Cardiac muscle cell (in vitro differentiated cells and primary cell): Measurements from ENCODE around the gene NRF1. TPM values are rescaled to one million over a fixed set of nuclear protein-coding genes. Genes with fewer than 3 reads are reported as not detected.

Experiments
- DNase-seq, 2 donors: peaks; one replicate each; pipeline versions ENCODE4 v3.0.0 to v3.0.0-alpha.2; 2010 to 2017; ENCODE audit warnings: low read depth in 1 of 2, low spot score in 1 of 2
- H3K27ac ChIP-seq: fragments of 200-600 bp; sonication (generic); 2 replicates; pipeline ENCODE4 v1.5.1; 2016
- H3K27me3 ChIP-seq: fragments of 200-600 bp; sonication (generic); 2 replicates; pipeline ENCODE4 v1.6.0; 2016; ENCODE audit warnings: control low read depth
- H3K36me3 ChIP-seq: fragments of 200-600 bp; sonication (generic); 2 replicates; pipeline ENCODE4 v1.5.1; 2016; ENCODE audit warnings: control low read depth
- H3K4me1 ChIP-seq: fragments of 200-600 bp; sonication (generic); 2 replicates; pipeline ENCODE4 v1.8.1; 2017; ENCODE audit warnings: low read depth, mild to moderate bottlenecking, mixed run types
- H3K4me3 ChIP-seq: fragments of 200-600 bp; sonication (generic); 2 replicates; pipeline ENCODE4 v1.5.1; 2016; ENCODE audit warnings: mild to moderate bottlenecking
- H3K9me3 ChIP-seq: fragments of 200-600 bp; sonication (generic); 2 replicates; pipeline ENCODE4 v1.5.1; 2017; ENCODE audit warnings: low read depth, mild to moderate bottlenecking, control low read depth
- CTCF ChIP-seq: IDR thresholded peaks from 2 replicates; pipeline ENCODE4 v1.5.1; 2012; ENCODE audit warnings: low read depth, mild to moderate bottlenecking, low read length
- polyA plus RNA-seq: library from polyadenylated mRNA; unstranded; fragments of >200 nt; fragmentation: Nextera tagmentation; extraction: Ambion mirVana; gene quantifications from 2 replicates; pipeline ENCODE4 v1.2.1, GENCODE V29; 2016
- total RNA-seq: library from RNA; depleted of rRNA; stranded (reverse); fragments of >200 nt; gene quantifications from 2 replicates; pipeline ENCODE4 v1.2.3, GENCODE V29; 2016

NRF1 gene
- total and polyA plus RNA-seq, 2 experiments from 2014 or later = 9.3 to 12.3 TPM

GRCh38 chr7:129723679-129724078, 112.2 kb downstream of the NRF1 start:
- no peaks in the 10 kb centered on the region for H3K4me1 ChIP-seq
- no peak overlapping the region for H3K27ac ChIP-seq
- no peaks in the 10 kb centered on the region for H3K9me3 ChIP-seq
- TF ChIP-seq CTCF = no peak
- DNase-seq = no peak
- H3K4me3 ChIP-seq = no peak overlapping the region
- no peaks in the 10 kb centered on the region for H3K27me3 ChIP-seq
- H3K36me3 ChIP-seq = peaks cover 12% of the 10 kb centered on the region

GRCh38 chr7:129724796-129725195, 113.3 kb downstream of the NRF1 start:
- Histone ChIP-seq H3K9me3 (no peaks in the 10 kb centered on the region), H3K4me3 (no peak overlapping the region), H3K36me3 (peaks cover 12% of the 10 kb centered on the region), H3K27me3 (no peaks in the 10 kb centered on the region), H3K27ac (no peak overlapping the region), H3K4me1 (no peaks in the 10 kb centered on the region)
- no peak for DNase-seq
- TF ChIP-seq CTCF = no peak

- no peak for DNase-seq
- Histone ChIP-seq H3K27me3 (no peaks in the 10 kb centered on the region), H3K27ac (no peak overlapping the region)
Measured at GRCh38 chr7:129728875-129729467, 117.5 kb downstream of the NRF1 start.

GRCh38 chr7:129729511-129729910, 118.0 kb downstream of the NRF1 start:
- H3K27me3 ChIP-seq = no peaks in the 10 kb centered on the region
- peaks cover 4% of the 10 kb centered on the region for H3K36me3 ChIP-seq
- no peak for TF ChIP-seq CTCF
- no peak for DNase-seq
- H3K27ac ChIP-seq = no peak overlapping the region
- H3K4me3 ChIP-seq = no peak overlapping the region
- H3K4me1 ChIP-seq = no peaks in the 10 kb centered on the region
- no peaks in the 10 kb centered on the region for H3K9me3 ChIP-seq

More at GRCh38 chr7:129728875-129729467, 117.5 kb downstream of the NRF1 start:
- Histone ChIP-seq H3K4me3 (no peak overlapping the region), H3K4me1 (no peaks in the 10 kb centered on the region), H3K9me3 (no peaks in the 10 kb centered on the region), H3K36me3 (peaks cover 9% of the 10 kb centered on the region)
- TF ChIP-seq CTCF = no peak

- Histone ChIP-seq H3K27me3 (no peaks in the 10 kb centered on the region), H3K9me3 (no peaks in the 10 kb centered on the region)
- TF ChIP-seq CTCF = no peak
Measured at GRCh38 chr7:129730159-129730558, 118.6 kb downstream of the NRF1 start.

More at GRCh38 chr7:129730159-129730558, 118.6 kb downstream of the NRF1 start:
- no peaks in the 10 kb centered on the region for H3K4me1 ChIP-seq
- DNase-seq = no peak
- H3K4me3 ChIP-seq = no peak overlapping the region
- H3K36me3 ChIP-seq = peaks cover 3% of the 10 kb centered on the region
- no peak overlapping the region for H3K27ac ChIP-seq
